Peyer's patch (tissue), 4 donors: ENCODE measurements around the gene ITPRID1.

Experiments used
- CTCF ChIP-seq, 6 experiments: fragments of 450-650 bp in 4 of 6; fragments of 200-600 bp in 2 of 6; sonication (generic) in 1 of 6; IDR thresholded peaks; one replicate each; pipeline ENCODE4 v1.5.1; 2017 to 2019; ENCODE audit warnings: antibody characterized with exemption in 6 of 6, mild to moderate bottlenecking in 3 of 6, moderate library complexity in 1 of 6
- POLR2A ChIP-seq, 2 donors: fragments of 450-650 bp; IDR thresholded peaks; one replicate each; pipeline ENCODE4 v1.5.1; 2017; ENCODE audit warnings: antibody characterized with exemption in 2 of 2, mild to moderate bottlenecking in 2 of 2, moderate library complexity in 2 of 2

- TF ChIP-seq CTCF (IDR thresholded peaks at IDR 0.05) (no peak), POLR2A (IDR thresholded peaks at IDR 0.05) (no peak)
Measured at GRCh38 chr7:31583942-31584341, 70.1 kb downstream of the ITPRID1 start.
